ENCODE data around the gene RTL9.
"Not testable (repeated sequence)": the region's sequence is repeated elsewhere in the genome, so short reads cannot be mapped to it uniquely, and the experiment has no call there.

Gene RTL9

DNA sequence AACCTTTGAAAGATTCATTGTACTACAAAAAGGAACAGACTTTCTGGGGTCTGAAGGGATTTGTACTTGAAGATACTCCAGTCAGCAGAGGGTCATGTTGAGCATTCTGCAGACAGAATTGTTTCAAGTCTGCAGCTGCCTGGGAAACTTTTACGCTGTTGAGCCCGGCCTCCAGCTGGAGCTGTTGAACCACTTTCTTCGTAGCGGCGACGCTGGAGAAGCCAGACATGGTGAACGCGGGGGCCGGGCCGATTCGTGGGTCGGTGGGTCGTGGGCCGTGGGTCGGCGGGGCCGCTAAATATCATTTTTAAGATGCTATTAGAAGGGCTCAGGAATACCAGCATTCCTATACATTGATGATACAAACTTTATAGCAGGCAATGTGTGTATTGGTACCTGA, 12.0 kb upstream of the RTL9 start:
- DNase-seq, result no peak

DNA sequence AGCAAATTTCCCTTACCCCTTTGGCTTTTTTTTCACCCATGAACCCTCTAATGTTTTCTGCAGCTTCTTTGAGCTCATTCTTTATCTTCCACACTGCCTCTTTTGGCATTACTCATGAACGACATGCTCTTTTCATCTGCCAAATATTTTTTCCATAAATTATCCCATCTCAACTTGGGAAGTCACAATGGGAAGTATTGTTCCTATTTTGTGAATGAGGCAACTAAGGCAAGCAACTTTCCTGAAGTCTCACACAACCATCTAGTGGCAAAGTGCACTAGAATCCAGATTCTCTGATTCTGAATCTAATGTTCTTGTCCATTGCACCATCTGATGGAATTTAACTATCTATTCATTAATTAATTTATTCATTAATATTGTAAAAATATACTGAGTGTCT, 625 bp downstream of the RTL9 start:
- DNase-seq, result no peak

DNA sequence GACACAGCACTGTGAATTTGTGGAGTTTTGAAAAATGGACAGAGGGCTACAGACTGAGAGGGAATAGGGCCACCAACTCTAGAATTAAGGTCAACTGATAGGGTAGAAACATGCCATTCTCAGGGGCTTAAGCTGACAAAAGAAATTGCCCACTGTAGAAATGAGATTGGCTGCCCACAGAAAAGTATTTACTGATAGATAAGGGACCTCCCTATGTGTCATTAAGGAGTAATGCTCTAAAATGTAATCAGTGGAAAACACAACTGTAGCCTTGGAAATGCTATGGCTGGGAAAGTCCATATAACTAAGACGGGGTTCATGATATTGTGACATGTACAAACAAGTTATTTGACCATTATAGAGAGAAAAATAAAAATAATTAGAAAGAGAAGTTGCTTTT, 4.6 kb downstream of the RTL9 start:
- no peak for DNase-seq

DNA sequence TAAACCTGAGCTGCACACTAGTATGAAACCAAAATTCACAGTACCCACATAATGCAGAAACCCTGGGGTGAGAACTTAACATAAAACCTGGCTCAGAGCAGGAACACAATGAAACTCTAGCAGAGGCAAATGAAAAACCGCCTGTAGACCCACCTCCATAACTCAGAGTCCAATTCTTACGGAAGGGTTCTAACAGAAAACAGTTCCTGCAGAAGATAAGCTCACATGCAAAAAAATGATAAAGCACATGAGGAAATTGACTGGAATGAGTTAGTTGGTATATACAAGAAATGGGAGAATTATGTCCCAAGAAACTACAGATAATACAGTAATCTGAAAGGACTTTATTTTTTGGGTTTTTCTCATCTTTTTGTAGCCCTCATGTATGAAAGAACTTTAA, 14.7 kb downstream of the RTL9 start:
- no peak for DNase-seq

DNA sequence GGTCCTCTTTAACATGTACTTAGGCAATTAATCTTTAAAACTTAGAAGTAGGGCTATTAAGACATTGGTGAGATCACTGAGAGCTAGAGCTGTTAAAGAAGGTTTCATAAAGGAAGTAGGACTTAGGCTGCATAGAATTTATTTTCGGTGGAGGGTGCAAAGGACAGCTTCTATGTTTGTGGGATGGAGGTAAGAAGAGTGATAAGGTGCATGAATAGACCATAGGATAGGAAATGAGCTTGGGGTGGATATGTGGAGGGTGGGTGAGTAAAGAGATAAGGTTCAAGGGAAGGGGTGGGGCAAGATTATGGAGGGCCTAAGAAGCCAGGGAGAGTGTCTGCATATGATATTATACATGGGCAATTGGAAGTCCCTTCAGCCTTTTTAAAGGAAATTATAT, 15.9 kb downstream of the RTL9 start:
- no peak for DNase-seq

DNA sequence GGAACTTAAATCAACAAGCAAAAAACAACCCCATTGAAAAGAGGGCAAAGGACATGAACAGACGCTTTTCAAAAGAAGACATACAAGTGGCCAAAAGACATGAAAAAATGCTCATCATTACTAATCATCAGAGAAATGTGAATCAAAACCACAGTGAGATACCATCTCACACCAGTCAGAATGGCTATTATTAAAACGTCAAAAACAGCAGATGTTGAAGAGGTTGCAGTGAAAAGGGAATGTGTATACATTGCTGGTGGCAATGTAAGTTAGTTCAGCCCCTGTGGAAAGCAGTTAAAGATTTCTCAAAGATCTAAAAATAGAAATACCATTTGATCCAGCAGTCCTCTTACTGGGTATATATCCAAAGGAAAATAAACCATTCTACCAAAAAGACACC, 22.6 kb downstream of the RTL9 start:
- DNase-seq, result no peak

DNA sequence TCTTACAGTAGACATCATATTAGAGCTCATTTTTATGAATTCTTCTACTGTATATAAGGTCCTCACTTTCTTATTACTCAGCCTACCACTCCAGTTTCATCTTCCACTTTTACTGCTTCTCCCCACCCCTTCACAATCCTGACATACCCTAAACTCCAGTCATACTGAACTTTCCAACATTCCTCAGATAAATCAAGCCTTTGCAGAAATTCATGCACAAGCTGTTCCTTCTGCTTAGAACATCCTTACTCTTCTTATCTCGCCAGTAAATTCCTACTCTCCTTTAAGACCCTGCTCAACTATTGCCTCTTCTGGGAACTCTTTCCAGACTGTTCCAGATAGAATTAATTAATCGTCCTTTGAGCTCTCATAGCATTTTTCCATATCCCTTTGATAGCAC, 24.8 kb downstream of the RTL9 start:
- DNase-seq, result no peak

DNA sequence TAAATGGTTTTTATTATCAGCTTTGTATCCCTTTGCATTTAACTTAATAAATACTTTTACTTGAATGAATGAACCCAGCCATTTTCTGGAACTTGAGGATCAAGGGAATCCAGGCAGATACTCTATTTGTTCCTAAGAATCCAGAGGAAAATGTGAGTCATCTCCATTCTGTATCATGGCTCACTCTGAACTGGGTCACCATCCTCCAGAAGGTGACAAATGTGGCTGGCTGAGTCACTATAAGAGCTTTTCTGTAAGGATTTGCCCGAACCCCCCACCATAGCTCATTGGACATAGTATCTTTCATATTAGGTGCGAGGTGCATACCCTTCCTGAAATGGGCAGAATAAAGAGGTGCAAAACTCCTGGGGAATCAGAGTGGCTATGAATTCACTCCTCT, 25.8 kb downstream of the RTL9 start:
- no peak for DNase-seq

DNA sequence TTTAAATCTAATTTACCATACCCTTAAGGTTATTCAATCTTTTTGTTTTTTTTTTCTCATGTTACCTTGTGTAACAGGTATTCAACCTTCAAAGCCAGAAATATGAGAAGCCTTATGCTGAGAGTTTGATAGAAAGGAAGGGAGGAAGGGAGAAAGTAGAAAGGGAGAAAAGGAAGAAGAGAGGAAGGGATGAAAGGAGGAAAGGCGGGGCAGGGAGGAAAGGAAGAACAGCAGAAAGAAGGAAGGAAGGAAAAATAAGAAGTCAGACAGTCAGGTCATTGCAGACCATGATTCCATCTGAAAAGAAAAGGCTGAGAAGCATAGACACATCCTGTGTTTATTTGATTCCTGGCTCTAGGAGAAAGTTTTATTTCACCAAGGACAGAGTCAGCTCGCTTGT, 30.9 kb downstream of the RTL9 start:
- DNase-seq, result no peak

DNA sequence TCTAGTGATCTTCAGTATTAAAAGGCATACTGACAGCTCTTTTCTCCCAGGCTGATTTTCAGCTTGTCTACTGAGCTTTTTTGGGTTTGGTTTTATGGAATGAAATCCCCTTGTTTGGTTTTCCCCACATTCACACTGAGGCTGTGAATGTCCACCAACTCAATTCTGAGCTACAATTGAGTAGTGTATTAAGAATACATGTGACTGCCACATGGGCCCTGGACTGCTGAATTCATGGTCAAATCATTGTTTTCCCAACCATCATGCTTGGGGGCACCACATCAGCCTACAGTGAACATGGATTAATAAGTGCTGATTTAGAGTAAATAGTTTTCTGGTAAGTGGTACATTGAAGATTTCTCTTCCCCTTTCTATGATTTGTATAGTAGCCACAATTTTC, 32.4 kb downstream of the RTL9 start:
- DNase-seq, result no peak

DNA sequence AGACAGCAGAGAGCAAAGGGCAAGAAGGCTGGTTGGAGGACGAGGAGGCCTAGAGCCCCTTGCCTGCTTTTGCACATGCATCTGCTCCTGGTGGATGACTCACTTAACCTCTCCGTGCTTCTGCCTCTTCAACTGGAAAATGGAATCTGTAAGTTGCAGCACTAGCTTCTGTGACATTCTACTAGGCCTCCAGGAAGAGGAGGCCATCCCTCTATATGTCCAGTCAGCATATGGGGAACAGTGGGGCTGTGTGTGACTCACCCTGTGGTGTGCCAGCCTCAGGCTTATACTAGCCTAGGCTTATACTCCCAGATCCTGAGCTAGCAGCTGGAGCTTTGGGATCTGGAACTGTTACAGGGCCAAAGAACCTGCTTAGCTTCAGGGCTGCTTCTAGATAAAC, 36.0 kb downstream of the RTL9 start:
- peak; percentile 10 for DNase-seq

DNA sequence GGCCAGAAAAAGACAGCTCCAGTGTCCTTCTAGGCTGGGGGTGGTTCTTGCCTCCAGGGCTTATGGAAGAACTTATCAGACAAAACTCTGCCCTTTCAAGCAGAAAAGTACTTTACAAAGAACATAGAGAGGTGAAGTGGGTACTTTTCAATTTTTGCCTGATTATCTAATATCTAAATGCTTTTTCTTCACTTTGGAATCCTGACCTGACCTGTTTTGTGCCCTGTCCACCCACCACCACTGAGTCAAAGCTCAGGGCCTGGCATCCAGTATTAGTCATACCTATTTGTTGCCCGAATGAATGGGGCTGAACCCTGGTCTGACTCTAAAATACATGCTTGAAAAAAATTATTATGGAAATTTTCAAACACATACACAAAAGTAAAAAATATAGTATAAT, 37.2 kb downstream of the RTL9 start:
- no peak for DNase-seq

DNA sequence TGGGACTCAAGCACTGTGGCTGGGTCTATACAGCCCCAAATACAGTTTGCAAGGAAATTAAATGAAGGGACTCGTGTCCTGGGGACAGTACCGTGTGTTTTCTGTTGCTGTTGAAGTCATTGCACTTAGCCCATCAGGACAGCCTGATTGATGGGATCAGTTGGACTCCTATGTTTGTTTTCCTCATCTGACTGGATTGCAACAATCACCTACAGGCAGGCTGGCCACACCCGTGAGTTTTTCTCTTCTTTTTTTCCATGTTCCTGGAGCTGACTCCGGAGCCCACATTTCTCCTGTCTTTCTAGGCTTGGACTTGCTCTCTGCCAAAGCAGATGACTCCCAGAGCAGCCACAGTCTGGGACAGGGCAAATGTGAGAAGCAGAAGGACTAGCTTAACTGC, 38.1 kb downstream of the RTL9 start:
- no peak for DNase-seq

DNA sequence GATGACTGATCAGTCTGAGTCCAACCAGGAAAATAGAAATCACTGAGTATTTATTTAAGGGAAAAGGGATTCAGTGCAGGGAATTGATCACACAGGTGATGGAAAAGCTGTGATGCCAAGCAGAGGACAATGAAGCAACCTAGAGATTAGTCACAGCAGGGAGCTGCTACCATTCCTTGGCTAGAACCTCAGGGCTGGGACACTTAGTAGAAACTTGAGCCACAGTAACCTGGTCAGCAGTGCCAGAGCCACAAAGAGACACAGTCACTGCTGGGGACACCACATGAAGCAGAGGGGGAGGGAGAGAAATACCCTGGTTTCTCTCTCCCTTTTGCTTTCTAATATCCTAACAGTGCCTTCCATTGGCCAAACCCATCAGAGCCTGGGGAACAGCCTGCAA, 38.7 kb downstream of the RTL9 start:
- no peak for DNase-seq

DNA sequence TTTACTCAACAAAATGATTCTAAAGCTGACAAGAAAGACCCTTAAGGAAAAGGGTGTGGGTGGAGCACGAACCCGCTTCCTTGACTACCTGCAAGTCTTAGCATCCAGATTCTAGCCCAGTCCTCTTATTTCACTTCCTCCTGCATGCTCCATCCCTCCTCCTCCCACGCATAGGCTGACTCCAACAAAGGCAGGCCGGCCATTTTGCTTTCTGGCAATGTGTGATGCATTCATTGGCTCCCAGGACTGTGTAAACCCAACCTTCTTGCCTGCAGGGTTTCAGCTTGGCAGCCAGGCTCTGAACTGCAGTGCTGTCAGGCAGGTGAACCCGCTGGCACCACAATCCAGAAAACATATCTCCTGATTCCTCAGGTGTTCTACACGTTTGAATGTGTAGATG, 39.3 kb downstream of the RTL9 start:
- DNase-seq, result no peak

DNA sequence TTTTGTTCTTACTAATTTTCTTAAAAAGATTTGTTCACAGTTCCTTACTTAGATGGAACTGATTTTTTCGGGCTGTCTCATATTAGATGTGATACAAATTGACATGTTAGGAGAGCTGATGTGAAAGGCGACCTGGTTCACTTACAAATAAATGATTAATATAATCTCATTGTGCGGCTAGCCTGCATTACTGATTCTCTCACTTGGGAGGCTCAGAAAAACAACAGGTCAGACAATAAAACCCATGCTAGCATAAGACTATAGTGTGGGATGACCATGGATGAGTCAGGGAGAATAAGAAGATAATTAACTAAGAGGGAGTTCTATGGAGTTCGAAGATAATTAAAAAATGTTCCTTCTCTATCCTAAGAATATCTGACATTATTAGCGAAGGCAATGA, 40.8 kb downstream of the RTL9 start:
- DNase-seq, result no peak

DNA sequence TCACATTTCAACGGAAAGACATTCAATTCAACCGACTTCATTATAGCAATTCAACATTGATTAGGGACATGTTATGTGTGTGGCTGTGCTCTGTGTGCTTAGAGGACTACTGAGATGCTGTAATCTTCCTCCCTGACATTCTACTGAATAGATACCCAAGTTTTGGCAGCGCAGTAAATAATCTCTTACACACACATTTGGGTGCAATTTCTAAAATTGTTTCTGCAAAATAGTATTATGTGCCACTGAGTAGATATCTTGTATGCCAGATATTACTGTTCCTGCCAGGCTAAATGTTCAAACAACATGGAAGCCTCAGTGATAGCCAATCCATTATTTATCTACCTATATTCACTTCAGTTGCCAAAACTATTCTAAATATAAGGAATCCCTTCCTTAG, 41.3 kb downstream of the RTL9 start:
- DNase-seq, result no peak

DNA sequence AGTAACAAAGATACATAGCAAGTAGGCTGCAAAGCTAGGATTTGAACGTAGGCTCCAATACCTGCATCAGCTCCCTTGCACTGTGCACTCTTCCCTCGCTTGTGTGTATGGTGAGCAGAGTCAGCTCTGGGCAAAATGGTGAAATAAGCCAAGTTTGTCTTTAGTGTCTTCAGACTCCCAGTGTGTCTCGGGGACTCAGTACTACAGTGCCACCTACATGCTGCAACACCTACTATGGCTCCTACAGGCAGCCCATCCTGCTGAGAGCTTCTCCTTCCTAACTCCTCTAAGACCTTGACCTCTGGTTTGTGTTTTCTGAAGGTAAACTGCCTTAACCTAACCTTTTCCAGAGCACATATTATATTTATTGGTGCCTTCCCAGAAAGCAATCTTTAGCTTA, 42.5 kb downstream of the RTL9 start:
- DNase-seq, result no peak

DNA sequence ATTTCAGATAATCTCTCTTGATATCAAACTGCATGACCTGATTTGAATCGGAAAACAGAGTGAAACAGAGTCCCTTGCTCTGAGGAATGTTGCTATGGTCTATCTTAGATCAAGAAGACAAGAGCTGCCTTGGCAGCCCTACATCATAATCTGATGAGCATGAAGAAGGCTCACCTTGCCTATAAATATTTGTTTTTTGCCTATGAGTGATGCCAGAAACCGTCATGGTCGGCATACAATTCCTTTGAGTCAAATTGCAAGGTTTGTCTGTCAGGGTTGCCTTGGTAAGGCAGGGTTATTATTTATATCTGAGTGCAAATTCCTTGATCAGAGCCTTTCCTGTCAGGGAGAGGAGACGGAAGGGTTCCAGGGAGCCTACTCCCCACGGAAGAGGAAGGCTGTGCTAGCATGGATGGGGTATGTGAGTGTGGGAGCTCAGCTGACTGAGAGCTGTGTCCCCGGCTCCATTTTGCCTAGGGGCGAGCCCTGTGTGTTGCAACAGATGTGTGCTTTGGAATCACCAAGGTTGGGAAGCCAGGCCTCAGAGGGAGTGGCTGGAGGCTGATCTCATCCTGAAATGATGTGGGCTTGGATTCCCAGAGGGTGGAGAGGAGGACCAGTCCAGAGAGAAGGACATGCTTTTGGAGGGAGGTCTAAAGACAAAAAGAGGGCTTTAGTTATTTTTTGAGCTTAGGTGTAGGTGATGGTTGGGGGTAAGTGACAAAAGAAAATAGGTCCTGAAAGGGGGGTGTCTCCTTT, 43.6 kb downstream of the RTL9 start:
- peak; percentile 2 for DNase-seq

DNA sequence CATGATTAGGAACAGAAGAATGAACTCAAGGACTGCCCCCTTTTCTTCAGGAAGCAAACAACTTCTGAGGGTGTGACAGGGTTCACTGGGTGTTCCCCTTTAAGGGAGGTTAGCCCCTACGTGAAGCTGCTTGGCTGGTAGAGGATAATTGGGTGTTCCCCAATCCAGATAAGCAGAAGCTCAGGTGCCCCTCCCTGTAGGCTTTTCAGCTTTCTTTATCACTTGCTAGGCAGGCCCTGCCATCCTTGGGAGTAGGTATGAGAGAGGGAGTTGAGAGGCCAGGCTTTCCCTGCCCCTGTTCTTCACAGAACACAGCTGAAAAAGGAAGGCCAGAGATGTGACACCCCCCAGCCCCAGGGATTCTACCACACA, 44.2 kb downstream of the RTL9 start:
- no peak for DNase-seq

DNA sequence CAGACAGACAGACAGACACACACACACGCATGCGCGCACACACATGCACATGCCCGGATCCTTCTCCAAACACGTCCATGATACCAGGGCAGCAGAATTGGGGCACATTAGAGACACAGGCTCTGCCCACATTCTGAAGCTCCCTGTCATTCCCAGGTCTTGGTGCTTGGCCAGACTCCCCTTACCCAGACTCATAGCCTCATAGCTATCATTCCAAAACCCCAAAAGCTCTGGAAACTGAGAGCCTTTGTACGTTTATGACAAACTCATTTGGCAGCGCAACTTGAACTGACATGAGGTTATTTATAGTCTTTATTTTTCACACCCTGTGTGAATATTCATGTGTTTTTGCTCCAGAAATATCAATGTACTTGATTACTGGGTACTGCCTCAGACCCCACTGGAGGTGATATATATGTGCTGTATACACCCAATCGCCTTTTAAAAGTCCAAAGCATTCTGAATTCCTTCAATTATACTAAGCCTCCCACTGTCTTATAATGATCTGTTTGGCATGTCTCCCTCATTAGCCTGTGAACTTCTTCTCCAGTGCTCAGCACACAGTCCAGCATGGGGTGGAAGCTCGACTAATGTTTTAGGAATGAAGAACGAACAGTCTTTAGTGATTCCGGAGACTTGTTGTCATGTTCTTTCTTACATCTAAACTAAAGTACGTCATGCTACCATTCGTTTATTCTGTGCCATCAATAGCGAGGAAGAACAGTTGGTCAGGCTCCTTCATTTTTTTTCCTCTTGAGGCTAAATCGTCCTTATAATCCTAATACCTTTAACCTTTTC, 45.0 kb downstream of the RTL9 start:
- peak; percentile 3 for DNase-seq

DNA sequence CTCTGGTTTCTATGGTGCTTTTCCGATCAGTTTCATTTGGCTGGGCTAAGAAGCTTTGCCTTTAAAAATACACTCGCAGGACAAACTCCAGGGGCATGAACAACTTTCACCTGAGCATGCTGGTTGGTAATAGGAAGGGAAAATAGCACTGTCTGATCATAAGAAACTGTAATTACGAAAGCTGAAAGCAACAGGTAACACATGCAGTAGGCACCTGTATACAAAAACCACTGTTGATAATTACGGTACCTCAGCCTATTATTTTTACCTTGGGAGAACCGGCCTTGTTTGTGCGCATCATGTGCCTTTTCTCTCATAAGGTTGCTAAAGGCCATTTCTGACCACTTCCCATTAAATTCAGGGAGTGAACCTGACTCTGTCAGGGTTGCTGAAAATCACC, 45.7 kb downstream of the RTL9 start:
- no peak for DNase-seq

DNA sequence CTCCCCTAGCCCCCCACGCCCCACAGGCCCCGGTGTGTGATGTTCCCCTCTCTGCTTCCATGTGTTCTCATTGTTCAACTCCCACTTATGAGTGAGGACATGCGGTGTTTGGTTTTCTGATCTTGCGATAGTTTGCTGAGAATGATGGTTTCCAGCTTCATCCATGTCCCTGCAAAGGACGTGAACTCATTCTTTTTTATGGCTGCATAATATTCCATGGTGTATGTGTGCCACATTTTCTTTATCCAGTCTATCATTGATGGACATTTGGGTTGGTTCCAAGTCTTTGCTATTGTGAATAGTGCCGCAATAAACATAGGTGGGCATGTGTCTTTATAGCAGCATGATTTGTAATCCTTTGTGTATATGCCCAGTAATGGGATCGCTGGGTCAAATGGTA, 47.6 kb downstream of the RTL9 start:
- DNase-seq, result not testable (repeated sequence)

DNA sequence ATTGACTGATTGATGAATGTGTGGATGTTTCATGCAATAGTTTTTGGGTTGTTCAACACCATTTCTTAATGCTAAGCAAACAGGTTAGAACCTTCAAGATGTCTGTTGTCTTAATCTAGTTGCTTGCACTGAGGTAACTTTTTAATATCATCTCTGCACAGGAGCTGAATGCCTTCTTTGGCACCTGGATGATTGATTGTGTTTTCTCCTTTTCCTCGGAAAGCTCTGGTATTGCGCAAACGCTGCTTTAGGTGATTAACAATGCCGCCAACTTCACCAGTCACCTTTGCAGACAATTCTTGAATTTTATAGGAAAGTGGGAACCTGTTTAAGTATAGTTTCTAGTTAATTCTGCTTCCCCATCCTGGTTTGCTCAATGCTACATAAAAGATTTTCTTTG, 48.2 kb downstream of the RTL9 start:
- no peak for DNase-seq

All from amniotic stem cell (primary cell).